GM21381 (cell line): ENCODE measurements around the gene CFDP1.

ENCODE experiments used
- ATAC-seq: cut with Tn5 transposase; IDR thresholded peaks from one replicate; pipeline ENCODE4 v1.9.1; 2021; ENCODE audit warnings: mild to moderate bottlenecking, moderate library complexity; ENCODE audit not compliant: unreplicated experiment

CFDP1 gene

GRCh38 chr16:75323933-75324332 is 109.4 kb downstream of the CFDP1 start:
- no peak for ATAC-seq

GRCh38 chr16:75323198-75323597 is 110.1 kb downstream of the CFDP1 start:
- ATAC-seq, result no peak

- no peak for ATAC-seq
These were observed 110.6 kb downstream of the CFDP1 start for GRCh38 chr16:75322740-75323139.

- ATAC-seq, result no peak
These were observed 112.9 kb downstream of the CFDP1 start for GRCh38 chr16:75320435-75320834.

GRCh38 chr16:75319513-75320411 is 113.5 kb downstream of the CFDP1 start:
- peak; percentile 70 for ATAC-seq

GRCh38 chr16:75318737-75319136 is 114.6 kb downstream of the CFDP1 start:
- ATAC-seq, result no peak

GRCh38 chr16:75317532-75317931 is 115.8 kb downstream of the CFDP1 start:
- ATAC-seq, result no peak

- ATAC-seq, result no peak
These were observed 116.2 kb downstream of the CFDP1 start for GRCh38 chr16:75317101-75317522.

- ATAC-seq, result no peak
These were observed 117.6 kb downstream of the CFDP1 start for GRCh38 chr16:75315539-75316306.

GRCh38 chr16:75312875-75313274 is 120.4 kb downstream of the CFDP1 start:
- ATAC-seq, result no peak

GRCh38 chr16:75311383-75311938 is 121.8 kb downstream of the CFDP1 start:
- ATAC-seq, result no peak

GRCh38 chr16:75310541-75310940 is 122.8 kb downstream of the CFDP1 start:
- ATAC-seq, result no peak

- ATAC-seq, result no peak
These were observed 123.3 kb downstream of the CFDP1 start for GRCh38 chr16:75309899-75310430.

- no peak for ATAC-seq
These were observed 124.1 kb downstream of the CFDP1 start for GRCh38 chr16:75309156-75309555.

- no peak for ATAC-seq
These were observed 125.3 kb downstream of the CFDP1 start for GRCh38 chr16:75308011-75308410.

- no peak for ATAC-seq
These were observed 125.8 kb downstream of the CFDP1 start for GRCh38 chr16:75307506-75307905.

GRCh38 chr16:75306099-75306762 is 127.1 kb downstream of the CFDP1 start:
- ATAC-seq, result no peak

- ATAC-seq, result peak; percentile 66
These were observed 127.8 kb downstream of the CFDP1 start for GRCh38 chr16:75305364-75306098.

GRCh38 chr16:75304521-75305363 is 128.6 kb downstream of the CFDP1 start:
- no peak for ATAC-seq
